Heart left ventricle (tissue), 16 donors: ENCODE results near the gene FSTL3. TPM values are rescaled to one million over a fixed set of nuclear protein-coding genes. Genes with fewer than 3 reads are reported as not detected.

ENCODE experiments used
- ATAC-seq, 4 donors: fragments of 200-7000 bp; cut with Tn5 transposase; one replicate each; pipeline ENCODE4 v1.9.1; 2020 to 2022; ENCODE audit warnings: moderate library complexity in 4 of 4, mild to moderate bottlenecking in 3 of 4, moderate number of reproducible peaks in 1 of 4
- DNase-seq, 5 donors: peaks; one replicate each; pipeline ENCODE4 v3.0.0-alpha.2; 2020
- H3K27ac ChIP-seq, 12 donors: fragments of 200-600 bp; sonication (generic) in 4 of 12; one replicate each; pipeline versions ENCODE4 v1.5.0 to v1.8.0; 2016 to 2022; ENCODE audit warnings: mild to moderate bottlenecking in 2 of 12
- H3K27me3 ChIP-seq, 9 donors: fragments of 200-600 bp; sonication (generic) in 2 of 9; one replicate each; pipeline versions ENCODE4 v1.5.1 to v1.8.0; 2016 to 2022; ENCODE audit warnings: mild to moderate bottlenecking in 3 of 9
- H3K36me3 ChIP-seq, 9 donors: fragments of 200-600 bp; sonication (generic) in 2 of 9; one replicate each; pipeline versions ENCODE4 v1.5.0 to v1.8.0; 2018 to 2022; ENCODE audit warnings: mild to moderate bottlenecking in 2 of 9
- H3K4me1 ChIP-seq, 12 donors: fragments of 200-600 bp; sonication (generic) in 4 of 12; one replicate each; pipeline versions ENCODE4 v1.5.0 to v1.8.0; 2016 to 2022; ENCODE audit warnings: mild to moderate bottlenecking in 3 of 12
- H3K4me3 ChIP-seq, 12 donors: fragments of 200-600 bp; sonication (generic) in 4 of 12; one replicate each; pipeline versions ENCODE4 v1.5.0 to v1.8.0; 2017 to 2022; ENCODE audit warnings: mild to moderate bottlenecking in 9 of 12, moderate library complexity in 4 of 12
- H3K9me3 ChIP-seq, 12 donors: fragments of 200-600 bp; sonication (generic) in 4 of 12; one replicate each; pipeline versions ENCODE4 v1.5.0 to v1.8.0; 2016 to 2022; ENCODE audit warnings: mild to moderate bottlenecking in 1 of 12
- POLR2A ChIP-seq, 2 donors: fragments of 450-650 bp; IDR thresholded peaks; one replicate each; pipeline ENCODE4 v1.6.1; 2017; ENCODE audit warnings: antibody characterized with exemption in 2 of 2, mild to moderate bottlenecking in 2 of 2, moderate library complexity in 2 of 2
- WGBS, 4 donors: extraction: QIAGEN DNeasy Blood & Tissue Kit in 2 of 4; methylation state at CpG; one replicate each; pipeline versions ENCODE4 v1.1.5 to v1.1.7; 2013 to 2018; 5-methylcytosine and 5-hydroxymethylcytosine counted together
- intact Hi-C, 10 donors: fragments of 100-400 bp; cut with DNase I; formaldehyde crosslinking; loops; one replicate each; pipeline versions ENCODE4 v1.11.1 to v1.14.2; 2022
- polyA plus RNA-seq, 2 donors: library from polyadenylated mRNA; stranded (reverse); fragments of 200-250 nt; gene quantifications; one replicate each; pipeline ENCODE4 v1.2.3, GENCODE V29; 2013
- total RNA-seq, 9 donors: library from RNA; depleted of rRNA in 2 of 9; stranded (reverse); fragments of >200 nt in 2 of 9; fragmentation: NEBNext Ultra II Directional in 3 of 9; extraction: Animal tissue kit (Norgen Biotek cat#: 25700) in 3 of 9; gene quantifications; one replicate each; pipeline versions ENCODE4 v1.1.0 to v1.2.4, GENCODE V29; 2016 to 2023
- TF ChIP-seq, protein P1 (sequence below), 12 donors: fragments of 200-600 bp; sonication (generic) in 4 of 12; IDR thresholded peaks; one replicate each; pipeline versions ENCODE4 v1.5.0 to v1.8.0; 2018 to 2022; ENCODE audit warnings: antibody characterized with exemption in 12 of 12, mild to moderate bottlenecking in 5 of 12
- donor health status: ischemic (EF 13 %, LVEDD 7.1; RV severe dilation, severe dysfunction).
- donor health status: healthy with polysubstance abuse.
- donor health status: DM: no; HTN: yes; CAD: no.
- donor health status: DM: no; HTN: no; CAD: no.
- donor health status: ischemic (EF 25% LVEDD 6.9; RV normal size, moderate dysfunction).
- donor health status: ischemic (EF 25% LVEDD 5.7; RV mildly dilated, moderate dysfunction).
- donor health status: healthy.
- donor health status: DM: yes; HTN: yes; CAD: no.
- donor health status: ischemic (EF 35%, LVEDD 5.7; RV mildly dilated, moderate dysfunction).
- donor health status: nonischemic (EF 11% LVEDD 7.7; RV severe dilation, severe dysfunction).
- donor health status: DM: yes; HTN: yes; CAD: no.
- donor health status: PGD.
- donor health status: ischemic (EF 29% LVEDD 5.4; RV normal size, mild dysfunction).
- donor health status: nonischemic (EF 23%, LVEDD 6.1; RV moderate dilation, normal function).

Gene FSTL3
- total and polyA plus RNA-seq, 11 donors, result 41.7 to 376 (median 119) TPM

DNA sequence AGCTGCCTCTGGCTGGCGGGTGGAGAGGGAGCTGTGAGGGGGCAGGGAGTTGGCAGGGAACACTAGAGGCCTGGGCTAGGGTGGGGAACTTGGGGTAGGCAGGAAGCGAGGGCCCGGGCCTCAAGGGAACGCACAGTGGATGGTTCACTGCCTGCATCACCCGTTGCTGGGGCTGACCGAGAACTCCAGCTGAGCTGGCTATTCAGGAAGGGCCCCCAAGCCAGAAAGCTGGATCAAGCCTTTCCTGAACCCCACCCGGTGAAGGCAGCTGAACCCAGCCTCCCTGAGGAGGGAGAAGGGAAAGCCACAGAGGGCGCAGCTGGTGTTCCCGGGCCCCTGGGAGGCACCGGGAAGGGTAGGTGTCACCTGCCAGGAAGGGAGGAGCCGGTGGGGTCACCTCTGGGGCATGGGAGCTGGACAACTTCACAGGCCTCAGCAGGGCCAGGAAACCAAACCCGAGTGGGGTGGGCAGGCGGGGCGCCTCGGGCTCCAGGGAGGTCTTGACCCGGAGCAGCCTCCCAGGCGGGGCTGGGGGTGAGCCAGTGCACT is 46.4 kb downstream of the FSTL3 start:
- ATAC-seq (peak; percentile 11 to 64 (median 52)), DNase-seq (peak in 4 of 5 donors; percentile 46 to 68 (median 58))
- intact Hi-C loops, result no loop called here
- peaks cover 0 to 20% (median 10%) of the 10 kb centered on the region in 9 donors for H3K27me3 ChIP-seq
- WGBS, 4 donors, result 35 to 60% (median 46%) methylated on average over 17 of the region's 17 CpGs
- no peaks in the 10 kb centered on the region for H3K9me3 ChIP-seq
- H3K27ac ChIP-seq, result peak overlapping the region in 9 of 12 donors; percentile 13 to 64 (median 34)
- TF ChIP-seq, protein P1, sequence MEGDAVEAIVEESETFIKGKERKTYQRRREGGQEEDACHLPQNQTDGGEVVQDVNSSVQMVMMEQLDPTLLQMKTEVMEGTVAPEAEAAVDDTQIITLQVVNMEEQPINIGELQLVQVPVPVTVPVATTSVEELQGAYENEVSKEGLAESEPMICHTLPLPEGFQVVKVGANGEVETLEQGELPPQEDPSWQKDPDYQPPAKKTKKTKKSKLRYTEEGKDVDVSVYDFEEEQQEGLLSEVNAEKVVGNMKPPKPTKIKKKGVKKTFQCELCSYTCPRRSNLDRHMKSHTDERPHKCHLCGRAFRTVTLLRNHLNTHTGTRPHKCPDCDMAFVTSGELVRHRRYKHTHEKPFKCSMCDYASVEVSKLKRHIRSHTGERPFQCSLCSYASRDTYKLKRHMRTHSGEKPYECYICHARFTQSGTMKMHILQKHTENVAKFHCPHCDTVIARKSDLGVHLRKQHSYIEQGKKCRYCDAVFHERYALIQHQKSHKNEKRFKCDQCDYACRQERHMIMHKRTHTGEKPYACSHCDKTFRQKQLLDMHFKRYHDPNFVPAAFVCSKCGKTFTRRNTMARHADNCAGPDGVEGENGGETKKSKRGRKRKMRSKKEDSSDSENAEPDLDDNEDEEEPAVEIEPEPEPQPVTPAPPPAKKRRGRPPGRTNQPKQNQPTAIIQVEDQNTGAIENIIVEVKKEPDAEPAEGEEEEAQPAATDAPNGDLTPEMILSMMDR (IDR thresholded peaks at IDR 0.05), result no peak
- no peak for TF ChIP-seq POLR2A (IDR thresholded peaks at IDR 0.05)
- H3K4me3 ChIP-seq, result no peak overlapping the region
- peaks cover 0 to 5% (median 0%) of the 10 kb centered on the region in 9 donors for H3K36me3 ChIP-seq
- H3K4me1 ChIP-seq, result peaks cover 0 to 47% (median 32%) of the 10 kb centered on the region in 12 donors

DNA sequence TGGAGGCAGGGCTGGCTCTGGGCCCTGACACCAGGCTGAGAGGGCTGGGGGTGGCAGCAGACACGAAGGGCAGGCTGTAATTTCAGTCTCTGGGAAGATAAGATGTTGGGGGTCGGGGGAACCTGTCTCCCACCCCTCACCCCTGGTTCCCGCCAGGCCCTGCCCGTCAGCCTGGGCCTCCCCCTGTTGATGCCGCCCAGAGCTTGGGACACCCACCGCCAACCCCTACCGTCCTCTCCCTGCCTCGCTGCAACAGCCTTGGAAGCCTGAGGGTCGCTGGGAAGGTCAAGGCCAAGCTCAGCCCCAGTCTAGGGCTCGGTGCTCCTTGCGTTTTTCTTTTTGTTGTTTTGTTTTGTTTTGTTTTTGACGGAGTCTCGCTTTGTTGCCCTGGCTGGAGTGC is 47.1 kb downstream of the FSTL3 start:
- no peaks in the 10 kb centered on the region for H3K9me3 ChIP-seq
- 78 to 84% (median 81%) methylated on average over 13 of the region's 13 CpGs for WGBS, 4 donors
- H3K27ac ChIP-seq, result peak overlapping the region in 8 of 12 donors; percentile 13 to 59 (median 38)
- no peak overlapping the region for H3K4me3 ChIP-seq
- peaks cover 0 to 5% (median 0%) of the 10 kb centered on the region in 9 donors for H3K36me3 ChIP-seq
- TF ChIP-seq, protein P1 (IDR thresholded peaks at IDR 0.05), result no peak
- TF ChIP-seq POLR2A (IDR thresholded peaks at IDR 0.05), result no peak
- intact Hi-C loops, result no loop called here
- DNase-seq (no peak), ATAC-seq (no peak)
- H3K4me1 ChIP-seq, result peaks cover 0 to 50% (median 36%) of the 10 kb centered on the region in 12 donors
- peaks cover 0 to 20% (median 10%) of the 10 kb centered on the region in 9 donors for H3K27me3 ChIP-seq

DNA sequence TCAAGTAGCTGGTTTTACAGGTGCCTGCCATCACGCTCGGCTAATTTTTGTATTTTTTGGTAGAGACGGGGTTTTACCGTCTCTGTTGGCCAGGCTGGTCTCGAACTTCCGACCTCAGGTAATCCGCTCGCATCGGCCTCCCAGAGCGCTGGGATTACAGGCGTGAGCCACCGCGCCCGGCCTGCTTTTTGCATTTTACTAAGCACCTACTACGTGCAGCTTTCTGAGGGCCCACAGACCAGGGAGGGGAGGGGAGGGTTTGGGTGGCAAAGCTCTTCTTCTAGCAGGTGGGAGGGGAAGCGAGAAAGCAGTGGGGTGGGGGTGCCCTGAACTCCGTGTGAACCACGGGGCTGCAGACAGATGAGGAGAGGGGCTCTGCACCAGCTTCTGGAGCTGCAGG is 47.5 kb downstream of the FSTL3 start:
- ATAC-seq, result no peak
- peaks cover 0 to 50% (median 38%) of the 10 kb centered on the region in 12 donors for H3K4me1 ChIP-seq
- no peaks in the 10 kb centered on the region for H3K9me3 ChIP-seq
- peaks cover 0 to 5% (median 0%) of the 10 kb centered on the region in 9 donors for H3K36me3 ChIP-seq
- DNase-seq, result no peak
- H3K27ac ChIP-seq, result peak overlapping the region in 2 of 12 donors; percentile 22 to 59
- TF ChIP-seq, protein P1 (IDR thresholded peaks at IDR 0.05), result no peak
- peaks cover 0 to 20% (median 10%) of the 10 kb centered on the region in 9 donors for H3K27me3 ChIP-seq
- intact Hi-C loops, result no loop called here
- no peak overlapping the region for H3K4me3 ChIP-seq
- 93 to 95% (median 94%) methylated on average over 18 of the region's 18 CpGs for WGBS, 4 donors

DNA sequence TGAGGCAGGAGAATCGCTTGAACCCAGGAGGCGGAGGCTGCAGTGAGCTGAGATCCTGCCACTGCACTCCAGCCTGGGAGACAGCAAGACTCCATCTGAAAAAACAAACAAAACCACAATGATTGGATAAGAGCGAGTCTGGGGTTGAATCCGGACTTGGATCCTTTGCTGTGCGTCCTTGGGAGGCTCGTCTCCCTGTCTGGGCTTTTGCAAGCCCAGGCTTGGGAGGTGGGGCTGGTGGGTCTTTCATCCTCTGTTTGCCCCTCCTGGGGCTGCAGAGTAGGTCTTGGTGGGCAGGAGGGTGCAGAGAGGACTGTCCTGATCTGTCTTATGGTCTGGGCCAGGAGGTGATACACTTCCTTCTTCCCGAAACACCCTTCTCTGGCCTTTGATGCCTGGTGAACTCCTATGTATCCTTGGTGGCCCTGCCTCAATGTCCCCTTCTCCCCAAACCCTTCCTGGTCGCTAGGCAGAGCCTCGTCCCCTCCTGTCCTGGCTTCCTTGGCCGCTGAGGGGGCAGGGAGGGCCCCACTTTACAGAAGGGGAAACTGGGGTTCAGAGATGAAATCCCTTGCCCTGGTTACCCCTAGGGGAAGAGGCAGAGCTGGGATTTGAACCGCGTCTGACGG is 49.4 kb downstream of the FSTL3 start:
- ATAC-seq (no peak), DNase-seq (no peak)
- intact Hi-C loops, result loop anchor here in 1 of 10 donors (2.0 kb wide), 1 partner anchor 15 kb away; no protein-coding TSS in a partner anchor
- peaks cover 0 to 10% (median 0%) of the 10 kb centered on the region in 9 donors for H3K36me3 ChIP-seq
- H3K27me3 ChIP-seq, result peaks cover 0 to 7% (median 3%) of the 10 kb centered on the region in 9 donors
- H3K4me3 ChIP-seq, result no peak overlapping the region
- no peaks in the 10 kb centered on the region for H3K9me3 ChIP-seq
- WGBS, 4 donors, result 88 to 94% (median 90%) methylated on average over 10 to 13 of the region's 13 CpGs
- peaks cover 0 to 39% (median 27%) of the 10 kb centered on the region in 12 donors for H3K4me1 ChIP-seq
- H3K27ac ChIP-seq, result no peak overlapping the region
- no peak for TF ChIP-seq POLR2A (IDR thresholded peaks at IDR 0.05)
- TF ChIP-seq, protein P1 (IDR thresholded peaks at IDR 0.05), result no peak
